Retinal pigment epithelial cell (primary cell): ENCODE measurements around the gene KCNMB2.
A peak's percentile ranks its signal among the peaks of the same experiment; 100 is the strongest.

Source experiments
- DNase-seq: peaks from one replicate; pipeline ENCODE4 v3.0.0-alpha.2; 2010; ENCODE audit warnings: low read depth
- H3K4me3 ChIP-seq: 2 replicates; pipeline ENCODE4 v1.5.1; 2011; ENCODE audit warnings: mild to moderate bottlenecking, low read length, control low read depth, moderate library complexity
- CTCF ChIP-seq: conservative IDR thresholded peaks from 2 replicates; pipeline ENCODE4 v1.5.1; 2011; ENCODE audit warnings: low read depth, low read length, control low read depth, inconsistent platforms

KCNMB2 gene

GRCh38 chr3:178707311-178708031, 171.2 kb downstream of the KCNMB2 start:
- no peak overlapping the region for H3K4me3 ChIP-seq
- no peak for TF ChIP-seq CTCF
- no peak for DNase-seq

- no peak overlapping the region for H3K4me3 ChIP-seq
These were observed 172.8 kb downstream of the KCNMB2 start for GRCh38 chr3:178709051-178709450.

GRCh38 chr3:178711753-178712152, 175.5 kb downstream of the KCNMB2 start:
- DNase-seq, result no peak
- no peak overlapping the region for H3K4me3 ChIP-seq
- TF ChIP-seq CTCF, result no peak

More at GRCh38 chr3:178709051-178709450, 172.8 kb downstream of the KCNMB2 start:
- no peak for DNase-seq
- TF ChIP-seq CTCF, result no peak

GRCh38 chr3:178712247-178712646, 176.0 kb downstream of the KCNMB2 start:
- no peak for TF ChIP-seq CTCF
- no peak for DNase-seq
- H3K4me3 ChIP-seq, result no peak overlapping the region

- TF ChIP-seq CTCF, result no peak
- no peak overlapping the region for H3K4me3 ChIP-seq
- DNase-seq, result no peak
These were observed 178.9 kb downstream of the KCNMB2 start for GRCh38 chr3:178714925-178715832.

GRCh38 chr3:178718995-178719635, 182.9 kb downstream of the KCNMB2 start:
- no peak overlapping the region for H3K4me3 ChIP-seq
- no peak for TF ChIP-seq CTCF
- peak; percentile 72 for DNase-seq
